Activated naive CD4-positive, alpha-beta T cell treated with anti-CD3 and anti-CD28 coated beads for 36 hours (primary cell): ENCODE measurements around the gene VIPR1. TPM values are rescaled to one million over a fixed set of nuclear protein-coding genes. Genes with fewer than 3 reads are reported as not detected.
"Not testable (repeated sequence)": the region's sequence is repeated elsewhere in the genome, so short reads cannot be mapped to it uniquely, and the experiment has no call there.

Source experiments
- CTCF ChIA-PET: fragments of 350-600 bp; sonication (Branson Sonifier 250); formaldehyde crosslinking; loops from one replicate; lab custom pipeline; 2021; ENCODE audit warnings: antibody characterized with exemption; lab: Charles Lee
- DNase-seq: peaks from one replicate; pipeline ENCODE4 v3.0.0-alpha.2; 2020
- H3K27ac Mint-ChIP-seq: one replicate; pipeline ENCODE4 v1.8.0; 2021; ENCODE audit warnings: mild to moderate bottlenecking, mixed read lengths
- H3K27me3 Mint-ChIP-seq: one replicate; pipeline ENCODE4 v1.8.0; 2021; ENCODE audit warnings: low read depth, mixed read lengths
- H3K36me3 Mint-ChIP-seq: one replicate; pipeline ENCODE4 v1.8.0; 2021; ENCODE audit warnings: low read depth, mixed read lengths
- H3K4me1 Mint-ChIP-seq: one replicate; pipeline ENCODE4 v1.8.0; 2021; ENCODE audit warnings: low read depth, mixed read lengths
- H3K4me3 Mint-ChIP-seq: one replicate; pipeline ENCODE4 v1.8.0; 2021; ENCODE audit warnings: mild to moderate bottlenecking, moderate library complexity, mixed read lengths
- H3K9me3 Mint-ChIP-seq: one replicate; pipeline ENCODE4 v1.8.0; 2021; ENCODE audit warnings: mixed read lengths
- intact Hi-C: fragments of 100-400 bp; cut with micrococcal nuclease; formaldehyde crosslinking; loops from one replicate; pipeline ENCODE4 v1.15.1; 2023
- total RNA-seq, 2 experiments: library from RNA; stranded (reverse); gene quantifications; one replicate each; pipeline ENCODE4 v1.2.3, GENCODE V29; 2021

Gene VIPR1
- total RNA-seq, 2 experiments from 2014 or later: 6.3 to 8.4 TPM

- Mint-ChIP-seq H3K27ac (no peak overlapping the region), H3K9me3 (no peaks in the 10 kb centered on the region), H3K36me3 (no peaks in the 10 kb centered on the region), H3K27me3 (no peaks in the 10 kb centered on the region), H3K4me1 (peaks cover 5% of the 10 kb centered on the region), H3K4me3 (no peak overlapping the region)
- CTCF ChIA-PET: interaction anchor here (0.6 to 19.6 kb wide), 7 partner anchors 8 to 99 kb away, joined by 3 to 201 read pairs (median 3); partner anchors contain the start of gene VIPR1
- no peak for DNase-seq
- intact Hi-C loops: loop anchor here (2.0 kb wide), 1 partner anchor 294 kb away; no protein-coding TSS in a partner anchor
These were observed 38.6 kb downstream of the VIPR1 start for GRCh38 chr3:42541079-42541478.

GRCh38 chr3:42544492-42545283 is 42.2 kb downstream of the VIPR1 start:
- H3K4me1 Mint-ChIP-seq: no peaks in the 10 kb centered on the region
- peaks cover 4% of the 10 kb centered on the region for H3K36me3 Mint-ChIP-seq
- intact Hi-C loops: no loop called here
- no peak overlapping the region for H3K4me3 Mint-ChIP-seq
- CTCF ChIA-PET: interaction anchor here (0.8 to 19.6 kb wide), 4 partner anchors 10 to 104 kb away, joined by 3 to 201 read pairs (median 41); partner anchors contain the start of gene VIPR1
- no peaks in the 10 kb centered on the region for H3K9me3 Mint-ChIP-seq
- H3K27me3 Mint-ChIP-seq: no peaks in the 10 kb centered on the region
- H3K27ac Mint-ChIP-seq: no peak overlapping the region
- DNase-seq: no peak

GRCh38 chr3:42545284-42545900 is 42.9 kb downstream of the VIPR1 start:
- DNase-seq: no peak
- Mint-ChIP-seq H3K27ac (no peak overlapping the region), H3K4me3 (no peak overlapping the region), H3K36me3 (peaks cover 4% of the 10 kb centered on the region), H3K4me1 (peaks cover 1% of the 10 kb centered on the region), H3K27me3 (no peaks in the 10 kb centered on the region), H3K9me3 (no peaks in the 10 kb centered on the region)
- intact Hi-C loops: no loop called here
- CTCF ChIA-PET: interaction anchor here (0.6 to 19.6 kb wide), 7 partner anchors 10 to 388 kb away, joined by 3 to 201 read pairs (median 3); partner anchors contain the start of gene VIPR1

- H3K9me3 Mint-ChIP-seq: no peaks in the 10 kb centered on the region
- CTCF ChIA-PET: interaction anchor here (0.6 to 19.6 kb wide), 18 partner anchors 10 to 342 kb away, joined by 3 to 201 read pairs (median 5); partner anchors contain the start of gene VIPR1
These were observed 44.3 kb downstream of the VIPR1 start for GRCh38 chr3:42546691-42547213.

GRCh38 chr3:42547401-42547945 is 45.0 kb downstream of the VIPR1 start:
- peak; percentile 67 for DNase-seq
- Mint-ChIP-seq H3K27me3 (no peaks in the 10 kb centered on the region), H3K4me1 (peaks cover 3% of the 10 kb centered on the region), H3K9me3 (no peaks in the 10 kb centered on the region), H3K36me3 (peaks cover 10% of the 10 kb centered on the region), H3K27ac (no peak overlapping the region), H3K4me3 (no peak overlapping the region)
- CTCF ChIA-PET: interaction anchor here (0.6 to 19.6 kb wide), 18 partner anchors 9 to 343 kb away, joined by 3 to 201 read pairs (median 5); partner anchors contain the start of gene VIPR1
- intact Hi-C loops: loop anchor here (1.0 kb wide), 1 partner anchor 45 kb away; the partner anchor contains the start of gene VIPR1

More at GRCh38 chr3:42546691-42547213, 44.3 kb downstream of the VIPR1 start:
- peaks cover 3% of the 10 kb centered on the region for H3K4me1 Mint-ChIP-seq
- no peaks in the 10 kb centered on the region for H3K27me3 Mint-ChIP-seq
- H3K4me3 Mint-ChIP-seq: no peak overlapping the region
- intact Hi-C loops: loop anchor here (1.0 kb wide), 1 partner anchor 44 kb away; the partner anchor contains the start of gene VIPR1
- no peak for DNase-seq
- peaks cover 6% of the 10 kb centered on the region for H3K36me3 Mint-ChIP-seq
- H3K27ac Mint-ChIP-seq: no peak overlapping the region

GRCh38 chr3:42549131-42549530 is 46.7 kb downstream of the VIPR1 start:
- H3K4me1 Mint-ChIP-seq: peaks cover 3% of the 10 kb centered on the region
- intact Hi-C loops: no loop called here
- no peak overlapping the region for H3K4me3 Mint-ChIP-seq
- no peaks in the 10 kb centered on the region for H3K9me3 Mint-ChIP-seq
- CTCF ChIA-PET: interaction anchor here (0.5 to 19.6 kb wide), 6 partner anchors 8 to 410 kb away, joined by 3 to 201 read pairs (median 4); partner anchors contain the start of gene VIPR1
- H3K27ac Mint-ChIP-seq: no peak overlapping the region
- DNase-seq: no peak
- no peaks in the 10 kb centered on the region for H3K27me3 Mint-ChIP-seq
- H3K36me3 Mint-ChIP-seq: peaks cover 23% of the 10 kb centered on the region

GRCh38 chr3:42550250-42550649 is 47.8 kb downstream of the VIPR1 start:
- Mint-ChIP-seq H3K4me3 (no peak overlapping the region), H3K36me3 (peaks cover 23% of the 10 kb centered on the region), H3K9me3 (no peaks in the 10 kb centered on the region), H3K27me3 (no peaks in the 10 kb centered on the region), H3K4me1 (peaks cover 3% of the 10 kb centered on the region), H3K27ac (no peak overlapping the region)
- CTCF ChIA-PET: interaction anchor here (0.6 to 19.6 kb wide), 5 partner anchors 9 to 47 kb away, joined by 3 to 201 read pairs (median 5); partner anchors contain the start of gene VIPR1
- intact Hi-C loops: no loop called here
- DNase-seq: no peak

- H3K4me1 Mint-ChIP-seq: peaks cover 26% of the 10 kb centered on the region
- intact Hi-C loops: no loop called here
- no peak for DNase-seq
- peaks cover 34% of the 10 kb centered on the region for H3K36me3 Mint-ChIP-seq
- no peaks in the 10 kb centered on the region for H3K9me3 Mint-ChIP-seq
- no peaks in the 10 kb centered on the region for H3K27me3 Mint-ChIP-seq
- CTCF ChIA-PET: interaction anchor here (0.6 to 1.7 kb wide), 4 partner anchors 9 to 1438 kb away, joined by 4 to 9 read pairs (median 4); partner anchors contain the start of gene VIPR1
- no peak overlapping the region for H3K4me3 Mint-ChIP-seq
- H3K27ac Mint-ChIP-seq: no peak overlapping the region
These were observed 50.4 kb downstream of the VIPR1 start for GRCh38 chr3:42552830-42553229.

GRCh38 chr3:42556089-42556632 is 53.7 kb downstream of the VIPR1 start:
- H3K4me3 Mint-ChIP-seq: no peak overlapping the region
- peak; percentile 53 for DNase-seq
- peak overlapping the region; percentile 80 for H3K27ac Mint-ChIP-seq
- H3K27me3 Mint-ChIP-seq: no peaks in the 10 kb centered on the region
- H3K36me3 Mint-ChIP-seq: peaks cover 39% of the 10 kb centered on the region
- intact Hi-C loops: loop anchor here (1.0 kb wide), 3 partner anchors 25 to 82 kb away; partner anchors contain the start of genes NKTR and SEC22C
- H3K9me3 Mint-ChIP-seq: no peaks in the 10 kb centered on the region
- H3K4me1 Mint-ChIP-seq: peaks cover 24% of the 10 kb centered on the region
- CTCF ChIA-PET: interaction anchor here (0.8 to 1.7 kb wide), 2 partner anchors 9 to 19 kb away, joined by 3 to 5 read pairs; no protein-coding TSS in a partner anchor

- peaks cover 39% of the 10 kb centered on the region for H3K36me3 Mint-ChIP-seq
- not testable (repeated sequence) for DNase-seq
- intact Hi-C loops: loop anchor here (1.0 kb wide), 3 partner anchors 24 to 81 kb away; partner anchors contain the start of genes NKTR and SEC22C
These were observed 54.4 kb downstream of the VIPR1 start for GRCh38 chr3:42556817-42557216.

GRCh38 chr3:42557854-42558253 is 55.4 kb downstream of the VIPR1 start:
- intact Hi-C loops: no loop called here
- Mint-ChIP-seq H3K36me3 (peaks cover 33% of the 10 kb centered on the region), H3K4me3 (no peak overlapping the region), H3K27me3 (no peaks in the 10 kb centered on the region), H3K4me1 (peaks cover 35% of the 10 kb centered on the region), H3K27ac (no peak overlapping the region), H3K9me3 (no peaks in the 10 kb centered on the region)
- peak; percentile 29 for DNase-seq
- CTCF ChIA-PET: interaction anchor here (0.7 kb wide), 1 partner anchor 92 kb away, joined by 3 read pairs; no protein-coding TSS in a partner anchor

More at GRCh38 chr3:42556817-42557216, 54.4 kb downstream of the VIPR1 start:
- CTCF ChIA-PET: interaction anchor here (1.7 kb wide), 1 partner anchor 10 kb away, joined by 5 read pairs; no protein-coding TSS in a partner anchor
- H3K27ac Mint-ChIP-seq: peak overlapping the region; percentile 80
- H3K4me1 Mint-ChIP-seq: peaks cover 28% of the 10 kb centered on the region
- not testable (repeated sequence) for H3K9me3 Mint-ChIP-seq, H3K27me3 Mint-ChIP-seq, H3K4me3 Mint-ChIP-seq
